Thyroid gland (tissue), 4 donors: ENCODE measurements around the gene TMEM272.

Source experiments
- CTCF ChIP-seq, 6 experiments: fragments of 200-600 bp in 3 of 6; fragments of 450-650 bp in 3 of 6; sonication (generic) in 3 of 6; IDR thresholded peaks; one replicate each; pipeline ENCODE4 v1.5.1; 2016 to 2019; ENCODE audit warnings: antibody characterized with exemption in 6 of 6, mild to moderate bottlenecking in 2 of 6, inconsistent platforms in 1 of 6, moderate library complexity in 1 of 6
- POLR2A ChIP-seq, 2 donors: fragments of 450-650 bp; IDR thresholded peaks; one replicate each; pipeline ENCODE4 v1.6.1; 2017; ENCODE audit warnings: antibody characterized with exemption in 2 of 2, mild to moderate bottlenecking in 2 of 2, moderate library complexity in 1 of 2

- no peak for TF ChIP-seq CTCF (IDR thresholded peaks at IDR 0.05)
- no peak for TF ChIP-seq POLR2A (IDR thresholded peaks at IDR 0.05)
These were observed 13.7 kb upstream of the TMEM272 start for GRCh38 chr13:51858433-51859247.
